ENCODE data around the gene AGFG1.

AGFG1 gene

DNA sequence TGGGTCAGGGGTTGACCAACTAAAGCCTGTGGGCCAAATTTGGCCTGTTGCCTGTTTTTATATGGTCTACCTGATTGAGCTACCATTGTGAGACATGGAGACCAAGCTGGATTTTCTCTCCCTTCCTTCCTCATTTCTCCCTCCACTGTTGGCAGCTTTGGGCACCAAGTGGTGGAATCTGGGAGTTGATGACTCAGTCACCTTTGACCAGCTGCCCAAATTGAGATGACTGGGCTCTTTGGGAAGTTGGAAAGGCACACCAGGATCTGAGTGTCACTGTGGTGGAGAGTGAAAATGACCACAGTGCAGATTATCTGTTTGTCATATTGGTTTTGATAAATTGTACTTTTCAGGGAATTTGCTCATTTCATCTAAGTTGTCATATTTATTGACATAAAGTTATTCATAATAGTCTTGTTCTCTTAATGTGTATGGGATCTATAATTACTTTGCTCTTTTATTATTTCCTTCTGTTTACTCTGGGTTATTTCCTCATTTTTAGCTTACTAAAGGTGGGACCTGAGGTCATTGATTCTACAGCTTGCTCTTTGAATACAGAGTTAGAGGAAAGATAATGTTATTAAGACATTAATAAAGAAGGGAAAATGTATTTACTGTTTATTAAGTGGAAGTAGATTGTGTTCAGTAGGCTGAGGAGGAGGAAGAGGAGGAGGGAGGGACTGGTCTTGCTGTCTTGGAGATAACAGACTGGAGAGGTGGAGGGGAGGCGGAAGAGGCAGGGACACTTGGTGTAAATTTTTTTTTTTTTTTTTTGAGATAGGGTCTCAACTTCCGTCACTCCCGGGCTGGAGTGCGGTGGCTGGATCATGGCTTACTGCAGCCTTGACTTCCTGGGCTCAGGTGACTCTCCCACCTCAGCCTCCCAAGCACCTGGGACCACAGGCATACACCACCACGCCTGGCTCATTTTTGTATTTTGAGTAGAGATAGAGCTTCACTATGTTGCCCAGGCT lies 31.8 kb downstream of the AGFG1 start:
- peak; percentile 61 for DNase-seq (ENCODE audit: low read depth, low spot score)
- TF ChIP-seq, protein P1, sequence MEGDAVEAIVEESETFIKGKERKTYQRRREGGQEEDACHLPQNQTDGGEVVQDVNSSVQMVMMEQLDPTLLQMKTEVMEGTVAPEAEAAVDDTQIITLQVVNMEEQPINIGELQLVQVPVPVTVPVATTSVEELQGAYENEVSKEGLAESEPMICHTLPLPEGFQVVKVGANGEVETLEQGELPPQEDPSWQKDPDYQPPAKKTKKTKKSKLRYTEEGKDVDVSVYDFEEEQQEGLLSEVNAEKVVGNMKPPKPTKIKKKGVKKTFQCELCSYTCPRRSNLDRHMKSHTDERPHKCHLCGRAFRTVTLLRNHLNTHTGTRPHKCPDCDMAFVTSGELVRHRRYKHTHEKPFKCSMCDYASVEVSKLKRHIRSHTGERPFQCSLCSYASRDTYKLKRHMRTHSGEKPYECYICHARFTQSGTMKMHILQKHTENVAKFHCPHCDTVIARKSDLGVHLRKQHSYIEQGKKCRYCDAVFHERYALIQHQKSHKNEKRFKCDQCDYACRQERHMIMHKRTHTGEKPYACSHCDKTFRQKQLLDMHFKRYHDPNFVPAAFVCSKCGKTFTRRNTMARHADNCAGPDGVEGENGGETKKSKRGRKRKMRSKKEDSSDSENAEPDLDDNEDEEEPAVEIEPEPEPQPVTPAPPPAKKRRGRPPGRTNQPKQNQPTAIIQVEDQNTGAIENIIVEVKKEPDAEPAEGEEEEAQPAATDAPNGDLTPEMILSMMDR (IDR thresholded peaks at IDR 0.05; ENCODE audit: low read depth, low read length) = no peak
- no peak overlapping the region for H3K4me3 ChIP-seq (ENCODE audit: low read depth, low read length)
- in situ Hi-C loops (cut with HindIII; ENCODE audit: low sequenced_read_pairs) = no loop called here

DNA sequence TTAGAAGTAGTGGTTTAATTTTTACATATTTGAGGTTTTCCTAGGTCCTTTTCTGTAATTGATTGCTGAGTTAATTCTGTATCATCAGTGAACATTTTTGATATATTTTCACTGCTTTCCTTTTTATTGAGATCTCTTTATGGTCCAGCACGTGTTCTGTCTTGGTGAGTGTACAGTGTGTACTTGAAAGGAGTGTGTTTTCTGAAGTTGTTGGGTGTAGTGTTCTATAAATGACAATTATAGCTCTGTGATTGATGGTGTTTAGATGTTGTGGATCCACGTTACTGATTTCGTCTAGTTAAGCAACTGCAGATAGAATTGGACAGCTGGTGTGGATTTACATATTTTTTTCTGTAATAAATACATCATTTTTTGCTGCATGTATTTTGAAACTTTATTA lies 32.7 kb downstream of the AGFG1 start:
- in situ Hi-C loops (cut with HindIII; ENCODE audit: low sequenced_read_pairs) = no loop called here
- H3K4me3 ChIP-seq (ENCODE audit: low read depth, low read length) = no peak overlapping the region
- DNase-seq (ENCODE audit: low read depth, low spot score) = no peak
- TF ChIP-seq, protein P1 (IDR thresholded peaks at IDR 0.05; ENCODE audit: low read depth, low read length) = no peak

DNA sequence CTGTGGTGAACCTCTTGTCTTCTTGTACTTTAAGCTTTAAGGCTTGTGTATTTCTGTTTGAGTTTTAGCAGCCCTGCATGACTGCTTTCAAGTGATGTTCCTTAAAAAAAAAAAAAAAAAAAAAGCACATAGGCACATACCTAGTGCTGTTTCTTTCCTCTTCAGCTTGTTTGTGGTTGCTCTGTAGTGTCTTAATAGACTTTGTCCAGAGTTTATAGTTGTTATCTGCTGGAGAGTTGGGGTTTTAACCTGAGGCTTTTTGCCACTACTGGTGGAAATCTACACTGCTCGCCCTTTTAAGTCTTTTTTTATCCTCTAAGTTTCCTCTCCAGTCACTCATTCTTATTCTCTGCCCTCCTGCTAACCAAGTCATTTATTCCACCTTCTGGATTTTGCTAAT lies 34.5 kb downstream of the AGFG1 start:
- TF ChIP-seq, protein P1 (IDR thresholded peaks at IDR 0.05; ENCODE audit: low read depth, low read length) = no peak
- no peak overlapping the region for H3K4me3 ChIP-seq (ENCODE audit: low read depth, low read length)
- no peak for DNase-seq (ENCODE audit: low read depth, low spot score)
- in situ Hi-C loops (cut with HindIII; ENCODE audit: low sequenced_read_pairs) = no loop called here

DNA sequence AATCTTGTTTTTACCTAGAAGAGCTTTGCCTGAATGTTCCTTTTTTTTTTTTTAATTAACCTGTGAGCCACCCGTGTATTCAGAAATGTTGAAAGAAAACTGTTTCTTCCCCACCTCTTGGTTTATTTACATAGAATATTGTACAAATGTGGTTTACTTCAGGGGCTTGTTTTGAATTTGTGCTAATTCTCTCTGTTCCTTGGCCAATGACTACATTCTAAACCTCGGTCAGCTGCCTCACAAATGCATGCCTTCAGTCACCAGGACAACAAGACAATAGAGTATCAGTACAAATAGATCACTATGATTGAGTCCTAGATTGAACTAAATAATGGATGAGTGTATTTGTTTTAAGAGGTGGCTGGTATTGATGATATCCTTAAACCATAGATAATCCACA lies 36.0 kb downstream of the AGFG1 start:
- TF ChIP-seq, protein P1 (IDR thresholded peaks at IDR 0.05; ENCODE audit: low read depth, low read length) = no peak
- H3K4me3 ChIP-seq (ENCODE audit: low read depth, low read length) = no peak overlapping the region
- no peak for DNase-seq (ENCODE audit: low read depth, low spot score)
- in situ Hi-C loops (cut with HindIII; ENCODE audit: low sequenced_read_pairs) = no loop called here

DNA sequence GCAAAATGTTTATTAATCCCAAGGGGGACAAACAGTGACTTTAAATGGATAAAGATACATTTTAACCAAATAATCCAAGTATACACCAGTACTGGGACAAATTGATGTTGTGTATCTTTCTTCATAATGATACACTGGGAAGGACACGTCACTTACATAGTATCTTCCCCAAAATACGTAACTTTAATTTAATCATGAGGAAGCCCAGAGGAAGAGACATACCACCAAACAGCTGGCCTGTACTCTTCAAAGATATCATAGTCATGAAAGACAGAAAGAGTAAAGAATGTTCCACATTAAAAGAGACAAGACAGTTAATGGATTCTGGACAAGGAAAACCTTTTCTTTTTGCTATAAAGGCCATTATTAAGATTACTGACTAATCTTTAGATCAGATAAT lies 37.1 kb downstream of the AGFG1 start:
- in situ Hi-C loops (cut with HindIII; ENCODE audit: low sequenced_read_pairs) = no loop called here
- TF ChIP-seq, protein P1 (IDR thresholded peaks at IDR 0.05; ENCODE audit: low read depth, low read length) = no peak
- H3K4me3 ChIP-seq (ENCODE audit: low read depth, low read length) = no peak overlapping the region
- DNase-seq (ENCODE audit: low read depth, low spot score) = no peak

GRCh38 chr2:227509824-227510619 lies 38.1 kb downstream of the AGFG1 start:
- TF ChIP-seq, protein P1 (IDR thresholded peaks at IDR 0.05; ENCODE audit: low read depth, low read length) = no peak
- H3K4me3 ChIP-seq (ENCODE audit: low read depth, low read length) = no peak overlapping the region
- DNase-seq (ENCODE audit: low read depth, low spot score) = peak; percentile 33
- in situ Hi-C loops (cut with HindIII; ENCODE audit: low sequenced_read_pairs) = no loop called here

Measured in astrocyte of the spinal cord (primary cell).